EH (cell line): ENCODE data around the gene TBC1D32.
"Not testable (repeated sequence)": the region's sequence is repeated elsewhere in the genome, so short reads cannot be mapped to it uniquely, and the experiment has no call there.

Experiments used
- DNase-seq: peaks from one replicate; pipeline ENCODE4 v3.0.0-alpha.2; 2015; ENCODE audit warnings: low read depth

Gene TBC1D32

GRCh38 chr6:121333196-121333595, 1.1 kb downstream of the TBC1D32 start:
- no peak for DNase-seq

- DNase-seq: no peak
Observed at GRCh38 chr6:121330516-121330915, 3.8 kb downstream of the TBC1D32 start.

- no peak for DNase-seq
Observed at GRCh38 chr6:121321282-121321681, 13.0 kb downstream of the TBC1D32 start.

- no peak for DNase-seq
Observed at GRCh38 chr6:121319603-121320002, 14.7 kb downstream of the TBC1D32 start.

- peak; percentile 22 for DNase-seq
Observed at GRCh38 chr6:121319112-121319553, 15.1 kb downstream of the TBC1D32 start.

- DNase-seq: no peak
Observed at GRCh38 chr6:121314381-121315112, 19.7 kb downstream of the TBC1D32 start.

- DNase-seq: not testable (repeated sequence)
Observed at GRCh38 chr6:121311814-121312213, 22.5 kb downstream of the TBC1D32 start.

- no peak for DNase-seq
Observed at GRCh38 chr6:121310495-121310894, 23.8 kb downstream of the TBC1D32 start.

- peak; percentile 82 for DNase-seq
Observed at GRCh38 chr6:121309768-121310469, 24.4 kb downstream of the TBC1D32 start.

- peak; percentile 42 for DNase-seq
Observed at GRCh38 chr6:121305957-121306607, 28.2 kb downstream of the TBC1D32 start.

GRCh38 chr6:121302882-121303281, 31.4 kb downstream of the TBC1D32 start:
- no peak for DNase-seq

GRCh38 chr6:121301156-121301555, 33.1 kb downstream of the TBC1D32 start:
- DNase-seq: not testable (repeated sequence)

- no peak for DNase-seq
Observed at GRCh38 chr6:121297694-121298093, 36.6 kb downstream of the TBC1D32 start.

GRCh38 chr6:121285041-121285440, 49.2 kb downstream of the TBC1D32 start:
- DNase-seq: peak; percentile 71

GRCh38 chr6:121274666-121275295, 59.5 kb downstream of the TBC1D32 start:
- DNase-seq: no peak

- DNase-seq: no peak
Observed at GRCh38 chr6:121263742-121264141, 70.5 kb downstream of the TBC1D32 start.

GRCh38 chr6:121260651-121261102, 73.6 kb downstream of the TBC1D32 start:
- peak; percentile 4 for DNase-seq

GRCh38 chr6:121247386-121247785, 86.9 kb downstream of the TBC1D32 start:
- DNase-seq: peak; percentile 40

GRCh38 chr6:121242386-121242785, 91.9 kb downstream of the TBC1D32 start:
- DNase-seq: no peak

GRCh38 chr6:121237859-121238258, 96.4 kb downstream of the TBC1D32 start:
- no peak for DNase-seq

- no peak for DNase-seq
Observed at GRCh38 chr6:121236984-121237383, 97.3 kb downstream of the TBC1D32 start.

- no peak for DNase-seq
Observed at GRCh38 chr6:121235386-121235785, 98.9 kb downstream of the TBC1D32 start.
